SU-DHL-6 (cell line): ENCODE measurements around the gene ARHGAP27.

Experiments used
- CTCF ChIP-seq: fragments of 200-600 bp; sonication (generic); IDR thresholded peaks from one replicate; pipeline ENCODE4 v1.5.1; 2017; ENCODE audit warnings: antibody characterized with exemption, mild to moderate bottlenecking, low read length, moderate library complexity; ENCODE audit not compliant: insufficient read depth, poor library complexity, severe bottlenecking
- EZH2phosphoT487 ChIP-seq: fragments of 200-600 bp; sonication (generic), shearing (Covaris generic); conservative IDR thresholded peaks from 2 replicates; pipeline ENCODE4 v1.6.1; 2018; ENCODE audit warnings: mild to moderate bottlenecking, antibody characterized with exemption, low read length, moderate library complexity, mixed read lengths

GRCh38 chr17:45361451-45361850 is 71.2 kb downstream of the ARHGAP27 start:
- no peak for TF ChIP-seq CTCF
- no peak for TF ChIP-seq EZH2phosphoT487
